AG09319 (cell line): Measurements from ENCODE around the gene BRIP1.

Experiments used
- DNase-seq: peaks from one replicate; pipeline ENCODE4 v3.0.0-alpha.2; 2010; ENCODE audit warnings: low read depth; ENCODE audit errors: extremely low read depth
- TF ChIP-seq, protein P1 (sequence below): IDR thresholded peaks from 2 replicates; pipeline ENCODE4 v1.5.1; 2011; ENCODE audit warnings: low read depth, mild to moderate bottlenecking, inconsistent platforms, low read length, moderate library complexity

The BRIP1 gene

DNA sequence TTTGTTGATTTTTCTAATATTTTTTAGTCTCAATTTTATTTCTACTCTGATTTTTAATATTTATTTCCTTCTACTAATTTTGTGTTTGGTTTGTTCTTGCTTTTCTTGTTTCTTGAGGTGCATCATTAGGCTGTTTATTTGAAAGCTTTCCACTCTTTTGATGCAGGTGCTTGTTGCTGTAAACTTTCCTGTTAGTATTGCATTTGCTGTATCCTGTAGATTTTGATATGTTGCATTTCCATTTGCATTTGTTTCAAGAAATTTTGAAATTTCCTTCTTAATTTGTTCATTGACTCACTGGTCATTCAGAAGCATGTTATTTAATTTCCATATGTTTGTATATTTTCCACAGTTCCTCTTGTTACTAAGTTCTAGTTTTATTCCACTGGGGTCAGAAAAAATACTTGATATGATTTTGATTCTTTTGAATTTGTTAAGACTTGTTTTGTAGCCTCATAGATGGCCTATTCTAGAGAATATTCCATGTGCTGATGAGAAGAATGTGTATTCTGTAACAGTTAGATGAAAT is 229.3 kb downstream of the BRIP1 start:
- DNase-seq = no peak
- TF ChIP-seq, protein P1, sequence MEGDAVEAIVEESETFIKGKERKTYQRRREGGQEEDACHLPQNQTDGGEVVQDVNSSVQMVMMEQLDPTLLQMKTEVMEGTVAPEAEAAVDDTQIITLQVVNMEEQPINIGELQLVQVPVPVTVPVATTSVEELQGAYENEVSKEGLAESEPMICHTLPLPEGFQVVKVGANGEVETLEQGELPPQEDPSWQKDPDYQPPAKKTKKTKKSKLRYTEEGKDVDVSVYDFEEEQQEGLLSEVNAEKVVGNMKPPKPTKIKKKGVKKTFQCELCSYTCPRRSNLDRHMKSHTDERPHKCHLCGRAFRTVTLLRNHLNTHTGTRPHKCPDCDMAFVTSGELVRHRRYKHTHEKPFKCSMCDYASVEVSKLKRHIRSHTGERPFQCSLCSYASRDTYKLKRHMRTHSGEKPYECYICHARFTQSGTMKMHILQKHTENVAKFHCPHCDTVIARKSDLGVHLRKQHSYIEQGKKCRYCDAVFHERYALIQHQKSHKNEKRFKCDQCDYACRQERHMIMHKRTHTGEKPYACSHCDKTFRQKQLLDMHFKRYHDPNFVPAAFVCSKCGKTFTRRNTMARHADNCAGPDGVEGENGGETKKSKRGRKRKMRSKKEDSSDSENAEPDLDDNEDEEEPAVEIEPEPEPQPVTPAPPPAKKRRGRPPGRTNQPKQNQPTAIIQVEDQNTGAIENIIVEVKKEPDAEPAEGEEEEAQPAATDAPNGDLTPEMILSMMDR = no peak

DNA sequence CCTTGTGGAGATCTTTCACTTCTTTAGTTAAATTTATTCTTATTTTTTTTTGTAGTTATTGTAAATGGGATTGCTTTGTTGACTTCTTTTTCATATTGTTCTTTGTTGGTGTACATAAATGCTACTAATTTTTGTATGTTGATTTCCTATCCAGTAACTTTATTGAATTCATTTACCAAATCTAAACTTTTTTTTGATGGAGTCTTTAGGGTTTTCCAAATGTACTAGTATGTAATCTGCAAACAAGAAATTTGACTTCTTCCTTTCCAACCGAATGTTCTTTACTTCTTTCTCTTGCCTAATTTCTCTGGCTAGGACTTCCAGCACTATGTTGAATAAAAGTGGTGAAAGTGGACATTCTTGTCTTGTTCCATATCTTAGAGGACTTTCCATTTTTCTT is 230.5 kb downstream of the BRIP1 start:
- no peak for DNase-seq
- TF ChIP-seq, protein P1 = no peak

DNA sequence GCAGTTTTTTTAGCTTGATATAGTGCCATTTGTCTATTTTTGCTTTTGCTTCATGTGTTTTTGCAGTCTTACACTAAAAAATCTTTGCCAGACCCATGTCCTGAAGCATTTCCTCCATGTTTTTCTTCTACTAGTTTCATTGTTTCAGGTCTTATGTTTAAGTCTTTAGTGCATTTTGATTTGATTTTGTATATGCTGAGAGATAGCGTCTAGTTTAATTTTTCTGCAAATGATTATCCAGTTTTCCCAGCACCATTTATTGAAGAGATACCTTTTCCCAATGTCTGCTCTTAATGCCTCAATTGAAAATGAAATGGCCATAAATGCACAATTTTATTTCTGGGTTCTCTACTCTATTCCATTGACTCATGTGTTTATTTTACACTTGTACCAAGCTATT is 231.5 kb downstream of the BRIP1 start:
- TF ChIP-seq, protein P1 = no peak
- no peak for DNase-seq
